A673 (cell line): ENCODE results near the gene HS3ST3B1. TPM values are rescaled to one million over a fixed set of nuclear protein-coding genes. Genes with fewer than 3 reads are reported as not detected.

Experiments used
- BruUV-seq: library from RNA; stranded (reverse); fragments of 400-500 nt; replicated peaks from 2 replicates; lab custom pipeline; 2021; lab: Mats Ljungman, UMichigan
- CTCF ChIA-PET: fragments of 300-600 bp; sonication (Branson Sonifier 250); formaldehyde crosslinking; loops from one replicate; lab custom pipeline; 2022; ENCODE audit warnings: antibody characterized with exemption; lab: Charles Lee
- POLR2A ChIA-PET: fragments of 300-600 bp; sonication (Branson Sonifier 250); formaldehyde crosslinking; loops from one replicate; lab custom pipeline; 2022; ENCODE audit warnings: antibody characterized with exemption; ENCODE audit not compliant: low non-redundant PET; lab: Charles Lee
- DNase-seq: peaks from one replicate; pipeline ENCODE4 v3.0.0-alpha.2; 2015; ENCODE audit warnings: low spot score
- H3K27ac ChIP-seq: fragments of 200-600 bp; sonication (generic); 2 replicates; pipeline ENCODE4 v1.5.1; 2016; ENCODE audit warnings: mixed run types, low read depth, mild to moderate bottlenecking, mixed read lengths, antibody characterized with exemption, low read length; ENCODE audit not compliant: poor library complexity, severe bottlenecking
- H3K27me3 ChIP-seq: fragments of 200-600 bp; sonication (generic); replicated peaks from 2 replicates; pipeline ENCODE4 v1.6.1; 2017; ENCODE audit warnings: mixed run types, low read depth, mild to moderate bottlenecking, mixed read lengths, antibody characterized with exemption, low read length; ENCODE audit not compliant: insufficient read depth, poor library complexity
- H3K36me3 ChIP-seq: fragments of 200-600 bp; sonication (generic); 2 replicates; pipeline ENCODE4 v1.6.1; 2016; ENCODE audit warnings: mixed run types, mild to moderate bottlenecking, mixed read lengths, antibody characterized with exemption, low read length; ENCODE audit not compliant: insufficient read depth, poor library complexity, severe bottlenecking
- H3K4me1 ChIP-seq: fragments of 200-600 bp; sonication (generic); 2 replicates; pipeline ENCODE4 v1.6.1; 2017; ENCODE audit warnings: mixed run types, mild to moderate bottlenecking, mixed read lengths, antibody characterized with exemption, low read length; ENCODE audit not compliant: insufficient read depth, poor library complexity, severe bottlenecking
- H3K4me3 ChIP-seq: fragments of 200-600 bp; sonication (generic); 2 replicates; pipeline ENCODE4 v1.5.1; 2016; ENCODE audit warnings: low read depth, mixed run types, mild to moderate bottlenecking, mixed read lengths, low read length; ENCODE audit not compliant: poor library complexity, severe bottlenecking
- H3K9me3 ChIP-seq: fragments of 200-600 bp; sonication (generic); 2 replicates; pipeline ENCODE4 v1.6.1; 2016; ENCODE audit warnings: mixed run types, low read depth, mild to moderate bottlenecking, mixed read lengths, antibody characterized with exemption, low read length; ENCODE audit not compliant: poor library complexity, severe bottlenecking
- CTCF ChIP-seq: fragments of 300-800, 200-600 bp; sonication (generic); conservative IDR thresholded peaks from 2 replicates; pipeline ENCODE4 v1.5.1; 2017; ENCODE audit warnings: low read depth, mild to moderate bottlenecking, antibody characterized with exemption, low read length, moderate library complexity, mixed read lengths
- EZH2 ChIP-seq: fragments of 200-600 bp; sonication (generic); IDR thresholded peaks from 2 replicates; pipeline ENCODE4 v1.6.1; 2017; ENCODE audit warnings: borderline replicate concordance, low read depth, mild to moderate bottlenecking, mixed read lengths, antibody characterized with exemption, low read length; ENCODE audit not compliant: poor library complexity, severe bottlenecking
- intact Hi-C: fragments of 100-400 bp; cut with micrococcal nuclease; formaldehyde crosslinking; loops from one replicate; pipeline ENCODE4 v1.10.0; 2022; ENCODE audit not compliant: unreplicated experiment
- total RNA-seq: library from RNA; stranded (reverse); gene quantifications from 2 replicates; pipeline ENCODE4 v1.2.3, GENCODE V29; 2021

The HS3ST3B1 gene
- total RNA-seq, 1 experiment from 2014 or later: not detected

- TF ChIP-seq EZH2: no peak
- no peak for TF ChIP-seq CTCF
- ChIA-PET POLR2A (no interaction called here), CTCF (no interaction called here)
- Histone ChIP-seq H3K4me1 (no peaks in the 10 kb centered on the region), H3K27me3 (peaks cover 4% of the 10 kb centered on the region), H3K27ac (no peak overlapping the region), H3K36me3 (no peaks in the 10 kb centered on the region), H3K4me3 (no peak overlapping the region), H3K9me3 (no peaks in the 10 kb centered on the region)
- no TSS peak for BruUV-seq
- DNase-seq: no peak
- intact Hi-C loops: no loop called here
Observed at GRCh38 chr17:14336418-14336817, 35.5 kb downstream of the HS3ST3B1 start.

- DNase-seq: no peak
- TF ChIP-seq EZH2 (no peak), CTCF (no peak)
- intact Hi-C loops: no loop called here
- H3K27me3 ChIP-seq: peaks cover 8% of the 10 kb centered on the region
- H3K27ac ChIP-seq: no peak overlapping the region
- no peaks in the 10 kb centered on the region for H3K4me1 ChIP-seq
- no TSS peak for BruUV-seq
- ChIA-PET POLR2A (no interaction called here), CTCF (no interaction called here)
- H3K36me3 ChIP-seq: no peaks in the 10 kb centered on the region
- H3K4me3 ChIP-seq: no peak overlapping the region
- H3K9me3 ChIP-seq: no peaks in the 10 kb centered on the region
Observed at GRCh38 chr17:14337596-14338079, 36.8 kb downstream of the HS3ST3B1 start.

- no peaks in the 10 kb centered on the region for H3K36me3 ChIP-seq
- CTCF ChIA-PET: no interaction called here
- POLR2A ChIA-PET: interaction anchor here (0.6 kb wide), 1 partner anchor 829 kb away, joined by 3 read pairs; no protein-coding TSS in a partner anchor
- no peak overlapping the region for H3K27ac ChIP-seq
- TF ChIP-seq EZH2 (no peak), CTCF (no peak)
- intact Hi-C loops: no loop called here
- H3K4me1 ChIP-seq: no peaks in the 10 kb centered on the region
- no peak overlapping the region for H3K4me3 ChIP-seq
- H3K9me3 ChIP-seq: no peaks in the 10 kb centered on the region
- no TSS peak for BruUV-seq
- peak; percentile 35 for DNase-seq
- peaks cover 8% of the 10 kb centered on the region for H3K27me3 ChIP-seq
Observed at GRCh38 chr17:14340857-14341754, 40.2 kb downstream of the HS3ST3B1 start.
